Measurements from ENCODE around the gene IMPA2.

GRCh38 chr18:12066910-12067511 is 85.7 kb downstream of the IMPA2 start:
- no peak for TF ChIP-seq CTCF (conservative IDR thresholded peaks at IDR 0.05 in 1 of 2, IDR thresholded peaks at IDR 0.05 in 1 of 2; ENCODE audit: low read depth in 1 of 2, low read length in 2 of 2)
- no peak for TF ChIP-seq EZH2 (IDR thresholded peaks at IDR 0.05; ENCODE audit: low read length, missing control alignments)

Data from fibroblast of lung (primary cell).